Measurements from ENCODE around the gene PYCR2.

- TF ChIP-seq CTCF (IDR thresholded peaks at IDR 0.05) (no peak), POLR2AphosphoS5 (IDR thresholded peaks at IDR 0.05; ENCODE audit: low read depth, low read length) (no peak), REST (IDR thresholded peaks at IDR 0.05; ENCODE audit: insufficient read depth in 1 of 2, low read depth in 2 of 2, low read length in 1 of 2) (no peak)
Measured at GRCh38 chr1:225946082-225946620, 22.1 kb upstream of the PYCR2 start.

Measured in Panc1 (cell line).